ENCODE results near the gene TBC1D24.

- TF ChIP-seq CTCF (optimal IDR thresholded peaks at IDR 0.05 in 1 of 3, IDR thresholded peaks at IDR 0.05 in 1 of 3, conservative IDR thresholded peaks at IDR 0.05 in 1 of 3; ENCODE audit: extremely low read depth in 1 of 3, insufficient read depth in 2 of 3, low read length in 3 of 3) (no peak), EZH2 (IDR thresholded peaks at IDR 0.05; ENCODE audit: low read length) (no peak)
Observed at GRCh38 chr16:2496223-2497115, 21.5 kb downstream of the TBC1D24 start.
